A172 (cell line): ENCODE data around the gene FGF11. TPM values are rescaled to one million over a fixed set of nuclear protein-coding genes. Genes with fewer than 3 reads are reported as not detected.
"Not testable (repeated sequence)": the region's sequence is repeated elsewhere in the genome, so short reads cannot be mapped to it uniquely, and the experiment has no call there.

ENCODE experiments used
- DNase-seq: peaks from one replicate; pipeline ENCODE4 v3.0.0-alpha.2; 2015; ENCODE audit warnings: low spot score
- total RNA-seq: library from RNA; depleted of rRNA; stranded (reverse); fragments of >200 nt; shearing (Covaris generic); gene quantifications from 2 replicates; pipeline ENCODE4 v1.2.3, GENCODE V29; 2014; rRNA removed

FGF11 gene
- total RNA-seq, 1 experiment from 2014 or later = not detected

DNA sequence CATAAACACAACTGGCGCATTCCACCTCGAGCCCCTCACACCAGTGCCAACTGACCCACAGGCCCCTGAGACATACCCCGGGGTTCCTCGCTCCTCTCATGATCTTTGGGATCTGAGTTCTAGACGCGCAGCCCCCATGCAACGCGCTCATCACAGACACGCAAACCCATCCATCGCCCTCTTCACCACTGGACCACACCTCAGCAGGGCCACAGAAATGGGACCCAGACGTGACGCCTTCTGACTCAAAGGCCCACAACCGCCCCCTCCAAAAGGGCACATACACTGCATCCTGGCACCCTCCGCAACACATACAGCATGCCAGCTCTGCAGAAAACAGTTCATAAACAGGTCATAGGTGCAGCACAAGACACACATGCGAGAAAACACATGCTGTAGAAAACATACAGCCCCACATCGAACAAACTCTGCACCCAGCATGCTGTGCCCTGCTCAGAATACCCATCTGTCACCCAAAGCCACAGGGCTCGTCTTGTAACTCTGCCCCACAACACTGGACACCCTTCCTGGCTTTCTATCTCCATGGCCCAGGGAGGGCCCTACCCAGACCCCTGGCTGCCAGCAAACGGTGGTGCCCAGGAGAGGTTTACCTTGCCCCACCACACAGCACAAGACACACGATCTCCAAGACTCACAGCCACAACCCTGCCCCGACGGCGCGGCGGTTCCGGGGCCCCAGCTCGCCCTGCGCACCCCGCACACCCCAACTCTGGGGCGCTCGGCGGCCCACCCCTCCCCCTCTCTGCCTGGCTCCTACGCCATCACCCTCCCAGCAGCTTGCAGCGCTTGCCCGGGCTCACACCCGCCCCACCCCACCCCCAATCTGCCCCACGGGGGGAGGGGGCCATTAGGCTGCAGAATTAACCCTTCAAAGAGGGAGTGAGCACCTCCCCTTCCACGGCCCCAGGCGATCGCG lies 39.2 kb downstream of the FGF11 start:
- peak; percentile 41 for DNase-seq

DNA sequence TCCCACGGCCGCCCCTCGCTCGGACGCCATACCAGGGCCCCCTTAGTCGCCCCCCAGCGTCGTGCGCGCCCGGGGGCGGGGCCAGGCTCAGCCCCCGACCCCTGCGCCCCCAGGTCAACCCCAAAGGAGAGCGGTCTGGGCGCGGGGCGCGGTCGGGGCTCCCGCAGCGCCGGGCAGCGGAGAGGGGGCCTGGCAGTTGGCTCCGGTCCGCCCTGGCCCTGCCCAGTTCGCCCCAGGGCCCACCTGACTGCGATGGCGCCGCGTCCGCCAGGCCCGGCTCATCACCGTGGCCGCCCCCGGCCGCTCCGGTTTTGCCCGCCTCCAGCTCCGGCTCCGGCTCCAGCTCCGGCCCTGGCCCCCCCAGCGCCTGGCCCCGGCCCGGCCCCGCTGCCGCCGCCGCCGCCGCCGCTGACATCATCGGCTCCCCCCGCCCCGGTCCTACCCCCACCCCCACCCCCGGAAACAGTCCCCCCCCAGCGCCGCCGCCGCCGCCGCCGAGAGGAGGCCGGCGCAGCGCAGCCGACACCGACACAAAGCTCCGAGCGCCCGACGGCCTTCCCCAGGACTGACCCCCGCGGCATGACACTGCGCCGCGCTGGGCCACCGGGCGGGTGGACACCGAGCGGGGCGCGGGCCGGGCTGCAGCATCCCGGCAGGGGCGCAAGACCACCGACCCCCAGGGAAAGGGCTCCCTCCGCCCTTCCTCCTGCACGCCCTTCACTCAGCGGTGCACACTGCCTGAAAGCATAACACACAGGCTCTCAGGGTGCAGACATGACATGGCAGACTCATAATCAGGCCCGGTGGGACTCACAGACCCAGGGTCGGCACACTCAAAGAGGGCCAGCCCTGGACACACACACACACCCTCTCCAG lies 40.1 kb downstream of the FGF11 start, which contains the start of gene ZBTB4:
Gene ZBTB4, minus strand, starts transcription at position 419 of the 876 bp plus-strand sequence. CDS start 12,830 bp downstream, outside the sequence.
- DNase-seq = no peak

DNA sequence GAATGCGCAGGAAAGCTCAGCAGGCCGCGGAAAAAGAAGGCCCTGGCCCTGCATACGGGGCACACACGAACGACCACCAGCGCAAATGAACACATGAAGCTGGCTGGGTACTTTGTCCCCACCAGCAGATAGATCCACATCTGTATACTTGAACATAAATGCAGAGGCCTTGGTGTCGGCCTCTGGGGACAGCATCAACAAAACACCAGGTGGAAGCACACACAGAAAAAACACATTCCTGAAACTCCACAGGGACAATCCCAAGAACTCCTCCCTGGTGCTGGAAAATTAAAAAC lies 40.7 kb downstream of the FGF11 start:
- DNase-seq = peak; percentile 29

DNA sequence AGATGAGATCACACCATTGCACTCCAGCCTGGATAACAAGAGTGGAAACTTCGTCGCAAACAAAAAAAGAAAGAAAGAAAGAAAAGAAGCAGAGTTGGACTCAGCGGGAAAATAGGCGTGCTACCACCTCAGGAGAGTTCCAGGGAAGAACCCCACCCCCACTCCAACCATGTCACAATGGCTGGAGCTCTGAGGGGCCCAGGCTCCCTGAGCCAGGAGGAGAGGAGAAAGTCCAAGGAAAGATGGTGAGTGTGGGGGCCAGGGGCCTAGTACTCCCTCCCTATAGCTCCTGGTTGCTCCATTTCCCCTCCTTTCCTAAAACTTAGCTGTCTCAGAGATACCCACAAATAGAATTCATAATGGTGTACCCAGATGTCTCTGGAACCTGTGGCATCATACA lies 42.0 kb downstream of the FGF11 start, which contains the start of gene SLC35G6:
Gene SLC35G6, plus strand, starts transcription at position 172 of the 400 bp plus-strand sequence. Its CDS starts 71 bp downstream, at position 243.
- DNase-seq = not testable (repeated sequence)

DNA sequence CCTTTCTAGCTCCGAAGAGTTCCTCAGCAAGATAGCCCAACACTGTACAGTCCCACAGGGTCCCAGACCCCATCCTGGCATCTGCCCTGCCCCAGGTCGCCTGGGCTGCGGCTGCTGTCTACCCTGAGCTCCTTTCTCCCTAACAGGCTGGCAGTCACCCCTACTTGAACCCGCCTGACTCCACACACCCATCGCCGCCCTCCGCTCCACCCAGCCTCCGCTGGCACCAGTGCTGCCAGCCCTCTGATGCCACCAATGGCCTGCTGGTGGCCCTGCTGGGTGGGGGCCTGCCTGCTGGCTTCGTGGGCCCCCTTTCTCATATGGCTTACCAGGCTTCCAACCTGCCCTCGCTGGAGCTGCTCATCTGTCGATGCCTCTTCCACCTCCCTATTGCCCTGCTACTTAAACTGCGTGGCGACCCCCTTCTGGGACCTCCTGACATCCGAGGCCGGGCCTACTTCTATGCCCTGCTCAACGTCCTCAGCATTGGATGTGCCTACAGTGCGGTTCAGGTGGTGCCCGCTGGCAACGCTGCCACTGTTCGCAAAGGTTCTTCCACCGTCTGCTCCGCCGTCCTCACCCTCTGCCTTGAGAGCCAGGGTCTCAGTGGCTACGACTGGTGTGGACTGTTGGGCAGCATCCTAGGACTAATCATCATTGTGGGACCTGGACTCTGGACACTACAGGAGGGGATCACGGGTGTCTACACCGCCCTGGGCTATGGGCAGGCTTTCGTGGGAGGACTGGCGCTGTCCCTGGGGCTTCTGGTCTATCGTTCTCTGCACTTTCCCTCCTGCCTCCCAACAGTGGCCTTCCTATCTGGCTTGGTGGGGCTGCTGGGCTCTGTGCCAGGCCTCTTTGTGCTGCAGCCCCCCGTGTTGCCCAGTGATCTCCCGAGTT lies 42.8 kb downstream of the FGF11 start:
- not testable (repeated sequence) for DNase-seq

DNA sequence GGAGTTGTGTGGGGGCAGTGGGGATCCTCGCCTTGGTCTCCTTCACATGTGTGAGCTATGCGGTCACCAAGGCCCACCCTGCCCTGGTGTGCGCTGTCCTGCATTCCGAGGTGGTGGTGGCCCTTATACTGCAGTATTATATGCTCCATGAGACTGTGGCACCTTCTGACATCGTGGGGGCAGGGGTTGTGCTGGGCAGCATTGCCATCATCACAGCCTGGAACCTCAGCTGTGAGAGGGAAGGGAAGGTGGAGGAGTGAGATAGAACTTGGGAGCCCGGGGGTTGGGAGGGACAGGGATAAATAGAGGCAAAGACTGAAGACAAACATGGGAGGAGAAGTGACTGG lies 43.4 kb downstream of the FGF11 start:
- DNase-seq = not testable (repeated sequence)

DNA sequence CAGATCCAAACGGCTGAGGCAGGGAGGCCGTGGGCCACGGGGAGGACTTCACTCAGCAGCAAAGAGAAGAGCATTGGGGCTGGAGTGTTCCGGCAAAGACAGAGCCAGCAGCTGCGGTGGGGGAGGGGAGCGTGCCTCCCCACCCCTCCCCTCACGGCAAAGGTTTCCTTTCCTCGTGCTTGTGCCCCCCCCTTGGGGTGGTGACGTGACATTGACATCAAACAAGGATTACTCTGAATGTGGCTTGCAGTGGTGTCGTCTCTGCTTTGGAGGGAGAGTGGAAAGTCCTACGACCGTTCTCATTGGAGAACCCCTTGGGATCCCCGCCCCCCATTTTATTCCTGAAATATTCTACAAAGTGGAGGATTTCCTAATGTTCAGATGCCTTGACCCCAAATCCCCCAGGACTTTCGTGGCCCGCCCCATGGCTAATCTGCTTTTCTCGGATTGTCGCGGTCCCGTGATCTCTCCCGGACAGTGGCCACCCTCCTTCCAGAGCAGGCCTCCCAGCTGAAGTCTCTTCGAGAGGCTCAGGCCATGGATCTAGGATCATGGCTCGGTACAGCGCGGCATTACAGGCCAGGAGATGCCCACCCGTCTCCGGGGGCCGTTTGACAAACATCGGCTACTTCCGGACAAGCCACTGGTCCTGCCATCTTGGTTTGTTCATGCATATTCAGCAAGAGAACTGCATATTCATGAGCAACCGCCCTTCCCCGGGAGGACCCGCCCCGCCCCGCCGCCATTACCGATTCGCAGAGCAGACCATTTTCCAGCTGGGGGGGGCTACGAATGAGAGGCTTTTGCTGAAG lies 44.1 kb downstream of the FGF11 start:
- DNase-seq = peak; percentile 88

DNA sequence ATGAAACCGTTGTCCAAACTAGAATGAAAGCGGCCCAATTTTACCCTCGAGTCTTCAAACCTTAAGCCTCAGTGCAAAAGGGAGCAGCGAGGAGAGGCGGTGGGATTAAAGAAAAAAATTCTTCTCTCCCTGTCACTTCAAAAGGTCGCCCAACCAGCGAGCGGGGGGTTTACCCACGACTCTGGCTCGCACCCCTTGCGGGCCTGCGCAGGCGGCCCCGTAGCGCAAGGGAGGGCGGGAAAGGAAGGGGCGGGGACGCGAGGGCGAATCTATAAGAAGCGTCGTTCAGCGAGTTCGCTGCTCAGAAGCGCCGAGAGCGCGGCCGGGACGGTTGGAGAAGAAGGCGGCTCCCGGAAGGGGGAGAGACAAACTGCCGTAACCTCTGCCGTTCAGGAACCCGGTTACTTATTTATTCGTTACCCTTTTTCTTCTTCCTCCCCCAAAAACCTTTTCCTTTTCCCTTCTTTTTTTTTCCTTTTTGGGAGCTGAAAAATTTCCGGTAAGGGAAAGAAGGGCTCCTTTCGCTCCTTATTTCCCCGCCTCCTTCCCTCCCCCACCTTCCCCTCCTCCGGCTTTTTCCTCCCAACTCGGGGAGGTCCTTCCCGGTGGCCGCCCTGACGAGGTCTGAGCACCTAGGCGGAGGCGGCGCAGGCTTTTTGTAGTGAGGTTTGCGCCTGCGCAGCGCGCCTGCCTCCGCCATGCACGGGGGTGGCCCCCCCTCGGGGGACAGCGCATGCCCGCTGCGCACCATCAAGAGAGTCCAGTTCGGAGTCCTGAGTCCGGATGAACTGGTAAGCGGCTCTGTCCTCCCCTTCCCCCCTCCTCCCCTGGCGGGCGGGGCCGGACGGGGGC lies 45.0 kb downstream of the FGF11 start, which contains the start of gene POLR2A:
Gene POLR2A, plus strand, starts transcription at position 300 of the 852 bp plus-strand sequence.
- DNase-seq = peak; percentile 98

DNA sequence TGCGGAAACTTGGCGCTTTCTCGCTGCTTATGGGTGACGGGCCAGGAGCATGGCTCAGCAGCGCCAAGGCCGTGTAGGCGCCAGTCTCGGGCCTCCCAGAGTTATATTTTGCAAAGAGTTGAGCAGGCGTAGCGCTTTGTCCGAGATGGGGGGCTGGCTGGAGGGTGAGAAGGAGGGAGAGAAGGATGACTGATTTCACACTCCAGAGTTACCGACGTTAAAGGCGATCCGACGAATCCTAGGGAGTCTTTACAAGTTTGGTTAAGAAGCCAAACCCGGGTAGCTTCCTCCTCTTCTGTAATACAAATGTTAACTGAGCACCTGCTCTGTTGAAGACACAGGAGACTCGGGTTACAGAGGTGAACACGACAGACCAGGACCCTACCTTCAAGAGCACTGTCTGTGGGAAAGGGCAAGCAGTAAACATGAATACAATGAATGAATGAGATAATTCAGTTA lies 45.6 kb downstream of the FGF11 start:
- DNase-seq = no peak

DNA sequence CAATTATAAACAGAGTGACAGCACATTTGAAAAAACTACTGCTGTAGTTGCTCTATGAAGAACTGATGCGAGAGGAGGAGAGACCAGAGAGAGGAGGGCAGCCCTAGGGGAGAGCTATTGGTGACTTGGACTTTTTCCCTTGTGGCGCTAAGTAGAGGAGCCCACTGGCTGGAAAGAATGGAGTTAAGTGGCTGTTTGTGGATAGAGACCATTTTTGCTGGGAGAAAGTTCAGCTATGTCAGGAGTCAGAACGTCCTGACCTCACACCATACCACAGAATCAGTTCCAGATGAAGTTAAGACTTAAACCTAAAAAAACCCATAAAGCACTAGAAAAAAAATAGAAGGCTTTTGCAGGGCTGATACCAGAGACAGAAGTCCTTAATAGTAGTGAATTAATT lies 46.9 kb downstream of the FGF11 start:
- DNase-seq = no peak

DNA sequence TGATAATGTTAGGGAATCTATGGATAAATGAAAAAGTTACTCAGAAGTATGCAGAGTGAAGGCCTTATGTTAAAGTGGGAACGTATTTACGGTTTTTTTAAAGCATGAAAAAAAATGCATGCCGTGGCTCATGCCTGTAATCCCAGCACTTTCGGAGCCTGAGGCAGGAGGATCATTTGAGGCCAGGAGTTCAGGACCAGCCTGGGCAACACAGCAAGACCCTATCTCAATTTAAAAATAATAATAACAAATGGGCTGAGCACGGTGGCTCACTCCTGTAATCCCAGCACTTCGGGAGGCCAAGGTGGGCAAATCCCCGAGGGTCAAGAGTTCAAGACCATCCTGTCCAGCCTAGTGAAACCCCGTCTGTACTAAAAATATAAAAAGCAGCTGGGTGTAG lies 50.8 kb downstream of the FGF11 start:
- no peak for DNase-seq

DNA sequence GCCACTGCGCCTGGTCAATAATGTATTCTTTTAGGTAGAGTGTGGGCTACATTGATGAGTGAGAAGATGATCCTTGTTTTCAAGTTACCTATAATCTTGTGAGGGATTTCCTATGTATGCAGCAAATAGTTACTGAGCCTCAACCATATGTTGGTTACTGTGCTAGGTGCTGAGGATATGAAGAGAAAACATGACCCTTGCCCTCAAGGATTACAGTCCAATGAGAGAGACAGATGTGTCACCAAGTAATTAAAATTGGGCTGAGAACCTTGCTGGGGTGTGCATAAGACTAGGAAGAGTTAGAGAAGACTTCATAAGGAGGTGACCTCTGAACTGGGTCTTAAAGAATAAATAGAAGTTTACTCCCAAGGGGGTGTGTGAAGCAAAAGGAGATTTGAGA lies 52.3 kb downstream of the FGF11 start:
- DNase-seq = no peak

DNA sequence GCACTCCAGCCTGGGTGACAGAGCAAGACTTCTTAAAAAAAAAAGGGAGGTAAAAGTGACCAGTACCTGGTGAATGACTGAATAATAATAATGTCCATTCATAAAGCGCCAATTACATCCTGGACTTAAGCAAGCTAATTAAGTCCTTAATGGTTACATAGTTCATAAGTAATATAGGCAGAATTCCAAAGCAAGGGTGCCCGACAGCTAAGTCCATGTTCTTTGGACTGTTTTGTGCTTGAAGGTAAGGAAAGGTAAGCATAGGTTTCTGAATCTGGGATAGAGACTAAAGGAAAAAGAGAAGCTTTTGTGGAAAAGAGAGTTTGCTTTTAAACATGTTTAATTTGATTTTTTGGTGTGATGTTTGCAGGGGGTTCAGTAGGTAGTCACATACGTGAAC lies 54.6 kb downstream of the FGF11 start:
- no peak for DNase-seq

Other genes starting within 250 kb of the FGF11 start
- gene DLG4, start 219.7 kb upstream of the FGF11 start, total RNA-seq = 7.2 and 7.3 TPM in 2 replicates
- 278 and 349 TPM in 2 replicates for gene ACADVL, start 219.6 kb upstream of the FGF11 start, total RNA-seq
- 65.1 and 82.4 TPM in 2 replicates for gene DVL2, start 205.0 kb upstream of the FGF11 start, total RNA-seq
- gene PHF23, start 200.1 kb upstream of the FGF11 start, total RNA-seq = 59.5 and 75.3 TPM in 2 replicates
- 144 and 238 TPM in 2 replicates for gene GABARAP, start 197.1 kb upstream of the FGF11 start, total RNA-seq
- gene CTDNEP1, start 187.8 kb upstream of the FGF11 start, total RNA-seq = 34.2 and 36.9 TPM in 2 replicates
- gene ELP5, start 187.3 kb upstream of the FGF11 start, total RNA-seq = 102 and 104 TPM in 2 replicates
- gene CLDN7, start 177.0 kb upstream of the FGF11 start, total RNA-seq = 1.2 TPM in 1 of 2 replicates, not detected in the other
- gene SLC2A4, start 157.8 kb upstream of the FGF11 start, total RNA-seq = not detected in 2 replicates
- gene YBX2, start 144.9 kb upstream of the FGF11 start, total RNA-seq = 0.86 and 1.1 TPM in 2 replicates
- gene EIF5A, start 131.9 kb upstream of the FGF11 start, total RNA-seq = 844 and 911 TPM in 2 replicates
- 100 and 114 TPM in 2 replicates for gene GPS2, start 124.2 kb upstream of the FGF11 start, total RNA-seq
- gene NEURL4, start 110.2 kb upstream of the FGF11 start, total RNA-seq = 9.8 and 12.2 TPM in 2 replicates
- gene ACAP1, start 103.0 kb upstream of the FGF11 start, total RNA-seq = 0.90 and 4.1 TPM in 2 replicates
- 13.9 and 19.5 TPM in 2 replicates for gene KCTD11, start 87.3 kb upstream of the FGF11 start, total RNA-seq
- gene TMEM95, start 84.4 kb upstream of the FGF11 start, total RNA-seq = not detected in 2 replicates
- 0.07 TPM in 1 of 2 replicates, not detected in the other for gene TNK1, start 58.4 kb upstream of the FGF11 start, total RNA-seq
- gene PLSCR3, start 45.0 kb upstream of the FGF11 start, total RNA-seq = 73.2 and 74.7 TPM in 2 replicates
- gene TMEM256, start 35.4 kb upstream of the FGF11 start, total RNA-seq = 71.7 and 80.4 TPM in 2 replicates
- 11.3 and 12.3 TPM in 2 replicates for gene NLGN2, start 31.7 kb upstream of the FGF11 start, total RNA-seq
- not detected in 2 replicates for gene SPEM1, start 19.2 kb upstream of the FGF11 start, total RNA-seq
- gene SPEM2, start 13.9 kb upstream of the FGF11 start, total RNA-seq = not detected in 2 replicates
- not detected in 2 replicates for gene SPEM3, start 10.7 kb upstream of the FGF11 start, total RNA-seq
- gene TMEM102, start 4.1 kb upstream of the FGF11 start, total RNA-seq = 2.5 and 7.4 TPM in 2 replicates
- 14.1 and 20.2 TPM in 2 replicates for gene CHRNB1, start 5.5 kb downstream of the FGF11 start, total RNA-seq
- 24.8 and 28.4 TPM in 2 replicates for gene ZBTB4, start 40.1 kb downstream of the FGF11 start, total RNA-seq
- gene SLC35G6, start 41.9 kb downstream of the FGF11 start, total RNA-seq = not detected in 2 replicates
- 17.8 and 23.4 TPM in 2 replicates for gene POLR2A, start 44.9 kb downstream of the FGF11 start, total RNA-seq
- 9.3 and 17.0 TPM in 2 replicates for gene TNFSF12, start 109.5 kb downstream of the FGF11 start, total RNA-seq
- 3.7 and 4.1 TPM in 2 replicates for gene TNFSF13, start 119.2 kb downstream of the FGF11 start, total RNA-seq
- 162 and 170 TPM in 2 replicates for gene SENP3, start 122.4 kb downstream of the FGF11 start, total RNA-seq
- gene CD68, start 140.1 kb downstream of the FGF11 start, total RNA-seq = 11.5 and 15.6 TPM in 2 replicates
- 246 and 350 TPM in 2 replicates for gene MPDU1, start 144.3 kb downstream of the FGF11 start, total RNA-seq
- 2.0 and 7.2 TPM in 2 replicates for gene SOX15, start 150.6 kb downstream of the FGF11 start, total RNA-seq
- 61.1 and 76.5 TPM in 2 replicates for gene FXR2, start 175.4 kb downstream of the FGF11 start, total RNA-seq
- 64.0 and 77.4 TPM in 2 replicates for gene SAT2, start 188.3 kb downstream of the FGF11 start, total RNA-seq
- 2.8 TPM in 1 of 2 replicates, not detected in the other for gene SHBG, start 190.6 kb downstream of the FGF11 start, total RNA-seq
- gene ATP1B2, start 211.4 kb downstream of the FGF11 start, total RNA-seq = not detected in 2 replicates
- gene TP53, start 248.0 kb downstream of the FGF11 start, total RNA-seq = 99.3 and 107 TPM in 2 replicates
- 26.0 and 27.4 TPM in 2 replicates for gene WRAP53, start 249.0 kb downstream of the FGF11 start, total RNA-seq